ENCODE results near the gene ZBTB42. TPM values are rescaled to one million over a fixed set of nuclear protein-coding genes. Genes with fewer than 3 reads are reported as not detected.

Gene ZBTB42
- total RNA-seq, 1 donor: 2.9 TPM

GRCh38 chr14:104845033-104845666 is 44.2 kb downstream of the ZBTB42 start:
- H2AFZ ChIP-seq (ENCODE audit: low read length): no peak overlapping the region
- no peak for DNase-seq (ENCODE audit: insufficient read length, low spot score, missing footprints)
- no peak overlapping the region for H3K27ac ChIP-seq (ENCODE audit: low read depth, low read length)
- H3K4me2 ChIP-seq (ENCODE audit: insufficient read depth, low read length): no peak overlapping the region
- H3K79me2 ChIP-seq (ENCODE audit: insufficient read depth, low read length): no peaks in the 10 kb centered on the region
- no peak overlapping the region for H3K4me3 ChIP-seq (ENCODE audit: insufficient read depth, low read length)
- H3K27me3 ChIP-seq (ENCODE audit: insufficient read depth, low read length): peaks cover 55% of the 10 kb centered on the region
- no peak for TF ChIP-seq CTCF (IDR thresholded peaks at IDR 0.05; ENCODE audit: extremely low read depth, low read depth, low read length)
- H4K20me1 ChIP-seq (ENCODE audit: insufficient read depth, low read length): no peaks in the 10 kb centered on the region
- no peaks in the 10 kb centered on the region for H3K4me1 ChIP-seq (ENCODE audit: insufficient read depth, low read length)
- no peaks in the 10 kb centered on the region for H3K9me3 ChIP-seq (ENCODE audit: low read depth, low read length)
- H3K36me3 ChIP-seq (ENCODE audit: insufficient read depth, low read length): no peaks in the 10 kb centered on the region

- peak; percentile 73 for DNase-seq (ENCODE audit: insufficient read length, low spot score, missing footprints)
- Histone ChIP-seq H3K79me2 (ENCODE audit: insufficient read depth, low read length) (no peaks in the 10 kb centered on the region), H3K9me3 (ENCODE audit: low read depth, low read length) (no peaks in the 10 kb centered on the region), H3K27ac (ENCODE audit: low read depth, low read length) (no peak overlapping the region), H3K4me3 (ENCODE audit: insufficient read depth, low read length) (no peak overlapping the region), H3K4me1 (ENCODE audit: insufficient read depth, low read length) (no peaks in the 10 kb centered on the region), H3K36me3 (ENCODE audit: insufficient read depth, low read length) (no peaks in the 10 kb centered on the region), H4K20me1 (ENCODE audit: insufficient read depth, low read length) (no peaks in the 10 kb centered on the region), H2AFZ (ENCODE audit: low read length) (no peak overlapping the region), H3K27me3 (ENCODE audit: insufficient read depth, low read length) (peaks cover 53% of the 10 kb centered on the region), H3K4me2 (ENCODE audit: insufficient read depth, low read length) (no peak overlapping the region)
- TF ChIP-seq CTCF (IDR thresholded peaks at IDR 0.05; ENCODE audit: extremely low read depth, low read depth, low read length): no peak
These were observed 45.0 kb downstream of the ZBTB42 start for GRCh38 chr14:104845834-104846441.

- DNase-seq (ENCODE audit: insufficient read length, low spot score, missing footprints): no peak
- Histone ChIP-seq H3K4me2 (ENCODE audit: insufficient read depth, low read length) (no peak overlapping the region), H3K36me3 (ENCODE audit: insufficient read depth, low read length) (no peaks in the 10 kb centered on the region), H3K27ac (ENCODE audit: low read depth, low read length) (no peak overlapping the region), H3K9me3 (ENCODE audit: low read depth, low read length) (no peaks in the 10 kb centered on the region), H3K27me3 (ENCODE audit: insufficient read depth, low read length) (peaks cover 14% of the 10 kb centered on the region), H2AFZ (ENCODE audit: low read length) (no peak overlapping the region), H3K4me1 (ENCODE audit: insufficient read depth, low read length) (no peaks in the 10 kb centered on the region), H3K4me3 (ENCODE audit: insufficient read depth, low read length) (no peak overlapping the region), H3K79me2 (ENCODE audit: insufficient read depth, low read length) (no peaks in the 10 kb centered on the region), H4K20me1 (ENCODE audit: insufficient read depth, low read length) (no peaks in the 10 kb centered on the region)
- no peak for TF ChIP-seq CTCF (IDR thresholded peaks at IDR 0.05; ENCODE audit: extremely low read depth, low read depth, low read length)
These were observed 51.4 kb downstream of the ZBTB42 start for GRCh38 chr14:104852280-104852663.

Other genes with a start within 250 kb of the ZBTB42 start
- not detected in 2 replicates for gene C14orf180, start 221.3 kb upstream of the ZBTB42 start, total RNA-seq
- gene TMEM179, start 196.3 kb upstream of the ZBTB42 start, total RNA-seq: not detected in 2 replicates
- gene INF2, start 111.5 kb upstream of the ZBTB42 start, total RNA-seq: 46.6 and 49.2 TPM in 2 replicates
- 2.1 and 4.3 TPM in 2 replicates for gene ADSS1, start 76.9 kb upstream of the ZBTB42 start, total RNA-seq
- 57.2 and 62.2 TPM in 2 replicates for gene SIVA1, start 48.0 kb upstream of the ZBTB42 start, total RNA-seq
- 156 and 188 TPM in 2 replicates for gene AKT1, start 5.4 kb upstream of the ZBTB42 start, total RNA-seq
- gene CEP170B, start 64.2 kb downstream of the ZBTB42 start, total RNA-seq: 17.1 and 21.0 TPM in 2 replicates
- gene PLD4, start 123.8 kb downstream of the ZBTB42 start, total RNA-seq: not detected in 2 replicates
- gene AHNAK2, start 177.3 kb downstream of the ZBTB42 start, total RNA-seq: 30.8 and 31.8 TPM in 2 replicates
- gene CLBA1, start 184.7 kb downstream of the ZBTB42 start, total RNA-seq: 11.5 and 12.3 TPM in 2 replicates
- gene CDCA4, start 220.0 kb downstream of the ZBTB42 start, total RNA-seq: 13.3 and 13.8 TPM in 2 replicates

Data from osteoblast (primary cell).